ENCODE measurements around the gene HSPA2.
"Not testable (repeated sequence)": the region's sequence is repeated elsewhere in the genome, so short reads cannot be mapped to it uniquely, and the experiment has no call there.

HSPA2 gene

GRCh38 chr14:64544607-64545312, 4.2 kb downstream of the HSPA2 start:
- no peak for TF ChIP-seq CTCF (conservative IDR thresholded peaks at IDR 0.05; ENCODE audit: control insufficient read depth, insufficient read depth, low read depth, low read length)
- no peak for DNase-seq (ENCODE audit: low read depth)
- H3K4me3 ChIP-seq (ENCODE audit: control insufficient read depth, low read depth, low read length): no peak overlapping the region

GRCh38 chr14:64549016-64549415, 8.5 kb downstream of the HSPA2 start:
- no peak for DNase-seq (ENCODE audit: low read depth)
- H3K4me3 ChIP-seq (ENCODE audit: control insufficient read depth, low read depth, low read length): no peak overlapping the region
- no peak for TF ChIP-seq CTCF (conservative IDR thresholded peaks at IDR 0.05; ENCODE audit: control insufficient read depth, insufficient read depth, low read depth, low read length)

GRCh38 chr14:64549791-64550620, 9.5 kb downstream of the HSPA2 start, which contains the start of gene PPP1R36:
Gene PPP1R36 (plus strand): TSS chr14:64549961. CDS start chr14:64549998, 37 bp downstream.
- no peak for TF ChIP-seq CTCF (conservative IDR thresholded peaks at IDR 0.05; ENCODE audit: control insufficient read depth, insufficient read depth, low read depth, low read length)
- DNase-seq (ENCODE audit: low read depth): no peak
- H3K4me3 ChIP-seq (ENCODE audit: control insufficient read depth, low read depth, low read length): no peak within 1 kb of the TSS

- no peak for TF ChIP-seq CTCF (conservative IDR thresholded peaks at IDR 0.05; ENCODE audit: control insufficient read depth, insufficient read depth, low read depth, low read length)
- no peak overlapping the region for H3K4me3 ChIP-seq (ENCODE audit: control insufficient read depth, low read depth, low read length)
- no peak for DNase-seq (ENCODE audit: low read depth)
These were observed 10.2 kb downstream of the HSPA2 start for GRCh38 chr14:64550621-64551333.

GRCh38 chr14:64554556-64554955, 14.0 kb downstream of the HSPA2 start:
- no peak for DNase-seq (ENCODE audit: low read depth)
- no peak for TF ChIP-seq CTCF (conservative IDR thresholded peaks at IDR 0.05; ENCODE audit: control insufficient read depth, insufficient read depth, low read depth, low read length)
- H3K4me3 ChIP-seq (ENCODE audit: control insufficient read depth, low read depth, low read length): no peak overlapping the region

GRCh38 chr14:64556526-64556925, 16.0 kb downstream of the HSPA2 start:
- peak; percentile 92 for DNase-seq (ENCODE audit: low read depth)
- H3K4me3 ChIP-seq (ENCODE audit: control insufficient read depth, low read depth, low read length): no peak overlapping the region
- TF ChIP-seq CTCF (conservative IDR thresholded peaks at IDR 0.05; ENCODE audit: control insufficient read depth, insufficient read depth, low read depth, low read length): no peak

- DNase-seq (ENCODE audit: low read depth); H3K4me3 ChIP-seq (ENCODE audit: control insufficient read depth, low read depth, low read length): not testable (repeated sequence)
These were observed 17.7 kb downstream of the HSPA2 start for GRCh38 chr14:64558216-64558615.
